ENCODE results near the gene KIAA1671. TPM values are rescaled to one million over a fixed set of nuclear protein-coding genes. Genes with fewer than 3 reads are reported as not detected.

Gene KIAA1671
- total RNA-seq, 1 experiment from 2014 or later, result 18.6 TPM

DNA sequence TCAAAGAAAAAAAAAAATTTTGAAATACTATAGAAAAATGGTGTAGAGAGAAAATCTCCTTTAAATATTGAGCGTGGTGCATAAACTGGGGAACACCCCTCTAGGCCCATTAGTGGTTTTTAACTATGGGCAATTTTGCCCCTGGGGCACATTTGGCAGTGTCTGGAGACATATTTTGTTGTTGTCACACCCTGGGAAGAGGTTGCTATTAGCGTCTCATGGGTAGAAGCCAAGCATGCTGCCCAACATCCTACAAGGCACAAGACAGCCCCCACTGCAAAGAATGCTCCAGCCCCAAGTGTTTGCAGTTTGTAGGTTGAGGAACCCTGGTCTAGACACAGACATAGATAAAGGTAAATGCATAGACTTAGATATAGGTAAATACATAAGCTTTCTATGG is 92.6 kb downstream of the KIAA1671 start:
- H3K79me2 ChIP-seq (ENCODE audit: low read length), result no peaks in the 10 kb centered on the region
- H3K36me3 ChIP-seq (ENCODE audit: low read depth, low read length), result peaks cover 4% of the 10 kb centered on the region; the same call in 1 of the 2 replicates
- H3K4me3 ChIP-seq (ENCODE audit: low read length), result no peak overlapping the region
- H4K20me1 ChIP-seq (ENCODE audit: low read length), result no peaks in the 10 kb centered on the region
- no peak overlapping the region for H3K9ac ChIP-seq (ENCODE audit: low read length)
- intact Hi-C loops (cut with micrococcal nuclease), result no loop called here
- no peak for DNase-seq
- ChIA-PET CTCF (no interaction called here), POLR2A (ENCODE audit: unreplicated experiment) (no interaction called here)
- no peak overlapping the region for H3K27ac ChIP-seq (ENCODE audit: low read length)
- no TSS peak for BruUV-seq (replicated peaks)
- no peaks in the 10 kb centered on the region for H3F3A ChIP-seq (ENCODE audit: low read length, unreplicated experiment)
- no peak for TF ChIP-seq EZH2phosphoT487 (IDR thresholded peaks at IDR 0.05; ENCODE audit: borderline replicate concordance, low read length)
- no peak for TF ChIP-seq EZH2 (IDR thresholded peaks at IDR 0.05; ENCODE audit: low read length, unreplicated experiment)
- TF ChIP-seq, protein P1, sequence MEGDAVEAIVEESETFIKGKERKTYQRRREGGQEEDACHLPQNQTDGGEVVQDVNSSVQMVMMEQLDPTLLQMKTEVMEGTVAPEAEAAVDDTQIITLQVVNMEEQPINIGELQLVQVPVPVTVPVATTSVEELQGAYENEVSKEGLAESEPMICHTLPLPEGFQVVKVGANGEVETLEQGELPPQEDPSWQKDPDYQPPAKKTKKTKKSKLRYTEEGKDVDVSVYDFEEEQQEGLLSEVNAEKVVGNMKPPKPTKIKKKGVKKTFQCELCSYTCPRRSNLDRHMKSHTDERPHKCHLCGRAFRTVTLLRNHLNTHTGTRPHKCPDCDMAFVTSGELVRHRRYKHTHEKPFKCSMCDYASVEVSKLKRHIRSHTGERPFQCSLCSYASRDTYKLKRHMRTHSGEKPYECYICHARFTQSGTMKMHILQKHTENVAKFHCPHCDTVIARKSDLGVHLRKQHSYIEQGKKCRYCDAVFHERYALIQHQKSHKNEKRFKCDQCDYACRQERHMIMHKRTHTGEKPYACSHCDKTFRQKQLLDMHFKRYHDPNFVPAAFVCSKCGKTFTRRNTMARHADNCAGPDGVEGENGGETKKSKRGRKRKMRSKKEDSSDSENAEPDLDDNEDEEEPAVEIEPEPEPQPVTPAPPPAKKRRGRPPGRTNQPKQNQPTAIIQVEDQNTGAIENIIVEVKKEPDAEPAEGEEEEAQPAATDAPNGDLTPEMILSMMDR (conservative IDR thresholded peaks at IDR 0.05; ENCODE audit: low read depth, low read length), result no peak
- H3K4me2 ChIP-seq (ENCODE audit: low read length), result no peak overlapping the region
- H3K9me2 ChIP-seq (replicated peaks; ENCODE audit: low read length), result no peaks in the 10 kb centered on the region
- H2AFZ ChIP-seq (ENCODE audit: low read length), result no peak overlapping the region
- H3K4me1 ChIP-seq (ENCODE audit: insufficient read depth, low read length), result no peaks in the 10 kb centered on the region
- no peak for ATAC-seq
- no peaks in the 10 kb centered on the region for H3K9me3 ChIP-seq (ENCODE audit: low read length)
- H3K27me3 ChIP-seq (ENCODE audit: low read length), result no peaks in the 10 kb centered on the region

DNA sequence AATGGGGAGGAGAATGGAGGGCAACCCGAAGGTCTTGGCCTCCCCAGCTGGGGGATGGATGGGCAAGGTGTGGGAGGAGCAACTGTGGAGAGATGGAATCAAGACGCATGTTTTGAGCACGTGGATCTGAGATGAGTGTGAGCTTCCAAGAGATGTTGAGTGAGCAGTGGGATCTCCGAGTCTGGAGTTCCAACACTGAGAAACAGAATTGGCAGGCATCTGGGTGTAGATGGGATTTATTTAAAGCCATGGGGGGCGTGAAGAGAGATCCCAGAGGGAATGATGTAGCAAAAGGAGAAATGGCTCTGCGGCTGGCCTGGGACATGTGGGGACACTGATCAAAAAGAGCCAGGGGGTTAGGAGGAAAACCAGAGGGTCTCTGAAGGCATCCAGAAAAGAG is 95.6 kb downstream of the KIAA1671 start:
- intact Hi-C loops (cut with micrococcal nuclease), result loop anchor here (1.0 kb wide), 1 partner anchor 96 kb away; the partner anchor contains the start of gene KIAA1671
- POLR2A ChIA-PET (ENCODE audit: unreplicated experiment), result no interaction called here
- CTCF ChIA-PET, result no interaction called here

More for the DNA sequence above, 95.6 kb downstream of the KIAA1671 start:
- Histone ChIP-seq H4K20me1 (ENCODE audit: low read length) (no peaks in the 10 kb centered on the region), H3K27ac (ENCODE audit: low read length) (no peak overlapping the region), H3K27me3 (ENCODE audit: low read length) (no peaks in the 10 kb centered on the region), H3K4me3 (ENCODE audit: low read length) (no peak overlapping the region), H3K36me3 (ENCODE audit: low read depth, low read length) (peaks cover 14% of the 10 kb centered on the region), H3K9me3 (ENCODE audit: low read length) (no peaks in the 10 kb centered on the region), H3K79me2 (ENCODE audit: low read length) (no peaks in the 10 kb centered on the region), H3K9ac (ENCODE audit: low read length) (no peak overlapping the region), H3K9me2 (replicated peaks; ENCODE audit: low read length) (no peaks in the 10 kb centered on the region), H3K4me1 (ENCODE audit: insufficient read depth, low read length) (peaks cover 3% of the 10 kb centered on the region), H3F3A (ENCODE audit: low read length, unreplicated experiment) (no peaks in the 10 kb centered on the region), H2AFZ (ENCODE audit: low read length) (no peak overlapping the region), H3K4me2 (ENCODE audit: low read length) (no peak overlapping the region)
- TF ChIP-seq, protein P1 (conservative IDR thresholded peaks at IDR 0.05; ENCODE audit: low read depth, low read length), result no peak
- no peak for TF ChIP-seq EZH2 (IDR thresholded peaks at IDR 0.05; ENCODE audit: low read length, unreplicated experiment)
- ATAC-seq, result no peak
- no peak for DNase-seq
- no TSS peak for BruUV-seq (replicated peaks)
